Measurements from ENCODE around the gene ICAM4.
"Not testable (repeated sequence)": the region's sequence is repeated elsewhere in the genome, so short reads cannot be mapped to it uniquely, and the experiment has no call there.

ICAM4 gene

DNA sequence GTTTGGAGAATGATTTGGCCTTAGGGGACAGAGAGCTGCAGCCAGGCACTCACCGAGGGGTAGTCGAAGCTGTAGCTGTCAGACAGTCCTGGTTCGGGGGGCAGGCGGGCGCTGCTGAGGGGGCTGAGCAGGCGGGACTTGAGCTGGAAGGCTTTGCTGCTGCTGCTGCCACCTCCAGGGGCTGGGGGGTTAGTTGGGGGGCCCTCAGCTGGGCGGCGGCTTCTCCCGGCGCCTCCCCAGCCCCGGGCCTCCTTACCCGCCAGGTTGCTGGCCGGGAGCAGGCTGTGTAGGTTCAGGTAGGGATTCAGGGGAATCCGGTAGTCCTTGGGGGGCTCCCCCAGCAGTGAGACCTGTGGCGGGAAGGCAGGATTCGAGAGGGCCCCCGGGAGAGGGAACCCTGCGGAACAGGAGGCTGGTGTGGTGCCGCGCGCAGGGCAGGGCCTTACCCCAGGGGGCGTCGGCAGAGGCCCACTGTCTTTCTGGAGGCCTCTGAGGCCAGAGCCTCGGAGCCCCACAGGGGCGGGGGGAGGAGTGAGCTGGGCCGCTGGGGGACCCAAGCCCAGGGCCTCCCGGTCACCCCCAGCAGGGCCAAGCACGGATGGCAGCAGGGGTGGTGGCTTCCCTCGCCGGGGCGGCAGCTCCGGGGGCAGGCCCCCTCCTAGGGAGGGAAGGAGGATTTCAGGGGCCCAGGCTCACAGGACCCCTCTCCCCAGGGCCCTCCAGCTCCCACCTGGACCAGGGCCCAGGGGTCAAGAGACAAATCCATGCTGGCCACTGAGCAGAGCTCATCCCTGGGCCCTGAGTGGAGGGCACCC, 34.1 kb downstream of the ICAM4 start:
- DNase-seq: no peak

DNA sequence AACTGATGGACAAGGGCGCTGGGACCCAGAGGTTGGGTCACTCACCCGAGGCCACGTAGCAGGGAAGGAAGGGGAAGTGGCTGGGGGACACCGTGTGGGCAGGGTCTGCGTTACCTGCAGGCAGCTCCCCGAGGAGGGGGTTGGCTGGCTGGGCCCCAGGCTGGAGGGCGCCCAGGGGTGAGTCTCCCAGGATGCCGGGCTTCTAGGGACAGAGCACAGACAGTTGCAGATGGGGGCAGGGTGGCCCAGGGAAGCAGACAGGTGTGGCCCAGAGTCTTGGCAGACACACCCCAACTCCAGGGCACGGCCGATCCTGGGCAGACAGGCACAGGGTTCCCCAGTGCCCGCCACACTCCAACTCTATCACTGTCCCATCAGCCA, 34.7 kb downstream of the ICAM4 start:
- no peak for DNase-seq

DNA sequence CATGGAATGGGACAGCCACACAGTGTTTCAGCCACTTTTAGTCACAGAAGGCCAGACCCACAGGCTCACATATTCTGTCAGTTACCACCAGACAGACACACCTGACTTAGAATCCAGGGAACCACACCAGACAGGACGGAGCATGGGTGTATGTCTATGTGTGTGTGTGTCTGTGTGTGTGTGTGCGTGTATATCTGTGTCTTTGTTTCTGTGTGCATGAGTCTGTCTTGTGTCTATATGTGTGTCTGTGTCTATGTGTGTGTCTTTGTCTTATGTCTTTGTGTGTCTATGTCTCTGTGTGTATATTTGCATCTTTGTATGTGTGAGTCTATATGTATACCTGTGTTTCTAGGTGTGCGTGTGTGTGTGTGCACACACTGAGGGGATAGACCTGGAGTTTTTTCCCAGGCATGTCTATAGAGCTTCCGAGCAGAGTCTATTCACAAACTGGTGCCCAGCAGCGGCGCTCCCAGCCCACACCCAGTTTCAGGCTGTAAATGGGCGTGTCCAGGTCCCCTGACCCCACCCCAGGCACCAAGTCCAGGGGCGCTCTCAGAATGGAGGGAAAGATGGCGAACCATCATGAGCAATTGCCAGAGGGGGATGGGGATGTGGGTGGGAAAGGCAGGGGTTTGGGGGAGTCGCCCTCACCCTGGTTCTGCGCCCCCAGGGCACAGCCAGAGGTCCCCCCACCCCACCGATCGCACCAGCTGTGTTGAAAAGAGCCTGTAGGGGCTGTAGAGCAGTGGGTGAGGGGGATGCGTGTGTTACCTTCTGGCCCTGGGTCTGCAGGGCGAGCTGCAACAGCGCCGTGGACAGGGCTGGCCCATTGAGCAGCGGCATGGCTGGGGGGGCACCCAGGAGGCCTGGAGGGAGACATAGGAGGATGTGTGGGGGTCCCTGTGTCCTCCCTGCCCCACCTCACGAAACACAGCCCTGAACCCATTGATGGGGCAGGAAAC, 35.4 kb downstream of the ICAM4 start:
- no peak for DNase-seq

DNA sequence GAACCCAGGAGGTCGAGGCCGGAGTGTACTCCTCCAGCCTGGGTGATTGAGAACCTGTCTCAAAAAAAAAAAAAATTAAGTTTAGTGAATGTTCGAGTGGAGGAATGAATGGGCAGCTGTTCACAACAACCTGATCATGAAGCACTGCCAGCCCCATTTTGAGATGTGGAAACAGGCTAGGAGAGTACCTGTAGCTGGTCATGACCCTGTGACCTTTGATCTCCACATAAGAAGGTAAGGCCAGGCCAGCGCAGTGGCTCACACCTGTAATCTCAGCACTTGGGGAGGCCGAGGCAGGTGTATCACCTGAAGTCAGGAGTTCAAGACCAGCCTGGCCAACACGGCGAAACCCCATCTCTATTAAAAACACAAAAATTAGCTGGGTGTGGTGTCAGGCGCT, 39.0 kb downstream of the ICAM4 start:
- no peak for DNase-seq

DNA sequence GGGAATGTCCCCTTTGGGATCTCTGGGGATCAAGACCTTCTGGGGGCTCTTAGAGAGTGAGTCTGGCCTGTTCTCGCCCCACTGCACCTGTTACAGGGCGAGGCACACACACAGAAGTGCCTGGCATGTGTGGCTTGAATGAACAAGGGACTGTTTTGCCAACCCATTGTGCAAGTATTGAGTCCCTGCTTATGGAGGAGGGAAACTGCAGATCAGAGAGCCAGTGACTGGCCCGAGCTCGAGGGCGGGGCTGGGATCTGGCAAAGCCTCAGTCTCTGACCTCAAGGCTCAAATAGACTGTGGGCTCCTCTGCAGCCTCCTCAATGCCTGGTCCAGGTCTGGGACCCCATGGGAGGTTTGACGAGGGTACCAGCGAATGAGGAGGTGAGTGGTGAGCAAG, 41.0 kb downstream of the ICAM4 start:
- no peak for DNase-seq

DNA sequence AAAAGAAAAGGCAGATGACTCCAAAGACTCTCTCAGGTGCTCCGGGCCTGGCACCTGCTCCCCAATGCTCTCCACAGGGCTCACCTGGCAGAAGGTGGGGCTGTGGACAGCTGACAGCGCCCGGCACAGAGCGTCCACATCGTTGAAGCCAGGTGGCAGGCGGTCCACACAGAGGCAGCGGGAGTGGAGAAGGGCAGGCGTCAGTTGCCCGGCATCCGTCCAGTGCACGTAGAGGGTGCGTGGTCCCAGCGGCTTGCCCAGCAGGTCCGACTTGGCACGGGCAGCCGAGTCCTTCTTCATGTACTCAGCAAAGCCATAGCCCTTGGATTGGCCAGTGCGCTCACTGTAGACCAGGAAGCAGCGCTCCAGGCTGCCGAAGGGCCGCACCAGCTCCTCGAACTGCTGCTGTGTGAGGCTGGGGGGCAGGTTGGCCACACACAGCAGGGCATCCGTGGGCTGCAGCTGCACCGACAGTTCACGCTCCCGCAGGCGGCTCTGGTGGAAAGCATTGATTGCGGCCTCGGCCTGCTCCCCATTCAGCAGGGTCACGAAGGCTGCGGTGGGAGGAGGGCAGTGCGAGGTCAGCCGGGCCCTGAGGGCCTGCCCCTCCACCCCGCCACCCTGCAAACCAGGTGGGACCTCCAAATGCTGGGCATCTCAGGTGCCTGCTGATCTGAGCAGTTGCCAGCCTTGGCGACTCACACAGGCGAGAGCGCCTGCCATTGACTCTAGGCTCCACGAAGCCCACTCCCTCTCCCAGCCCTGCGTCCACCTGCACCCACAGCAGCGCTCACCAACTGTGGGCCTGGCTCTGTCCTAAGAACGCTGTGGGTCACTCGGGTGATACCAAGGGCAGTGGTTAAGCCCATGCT, 42.0 kb downstream of the ICAM4 start:
- DNase-seq: no peak

DNA sequence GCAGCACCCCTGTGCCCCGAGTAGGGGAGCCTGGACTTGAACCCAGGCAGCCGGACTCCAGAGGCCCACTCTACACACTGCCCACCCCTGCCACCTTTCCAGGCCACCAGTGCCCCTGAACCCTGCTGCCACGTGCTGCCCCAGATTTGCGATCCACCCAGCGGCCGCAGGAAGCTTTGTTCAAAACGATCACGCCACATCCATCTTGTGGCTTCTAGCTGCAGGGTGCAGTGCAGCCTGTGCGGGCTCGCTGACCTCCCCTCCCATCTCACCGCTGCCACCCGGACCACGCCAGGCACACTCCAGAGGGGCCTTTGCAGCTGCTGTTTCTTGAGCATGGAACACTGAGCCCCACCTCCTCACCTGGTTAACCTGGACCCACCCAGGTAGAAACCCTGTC, 42.8 kb downstream of the ICAM4 start:
- no peak for DNase-seq

DNA sequence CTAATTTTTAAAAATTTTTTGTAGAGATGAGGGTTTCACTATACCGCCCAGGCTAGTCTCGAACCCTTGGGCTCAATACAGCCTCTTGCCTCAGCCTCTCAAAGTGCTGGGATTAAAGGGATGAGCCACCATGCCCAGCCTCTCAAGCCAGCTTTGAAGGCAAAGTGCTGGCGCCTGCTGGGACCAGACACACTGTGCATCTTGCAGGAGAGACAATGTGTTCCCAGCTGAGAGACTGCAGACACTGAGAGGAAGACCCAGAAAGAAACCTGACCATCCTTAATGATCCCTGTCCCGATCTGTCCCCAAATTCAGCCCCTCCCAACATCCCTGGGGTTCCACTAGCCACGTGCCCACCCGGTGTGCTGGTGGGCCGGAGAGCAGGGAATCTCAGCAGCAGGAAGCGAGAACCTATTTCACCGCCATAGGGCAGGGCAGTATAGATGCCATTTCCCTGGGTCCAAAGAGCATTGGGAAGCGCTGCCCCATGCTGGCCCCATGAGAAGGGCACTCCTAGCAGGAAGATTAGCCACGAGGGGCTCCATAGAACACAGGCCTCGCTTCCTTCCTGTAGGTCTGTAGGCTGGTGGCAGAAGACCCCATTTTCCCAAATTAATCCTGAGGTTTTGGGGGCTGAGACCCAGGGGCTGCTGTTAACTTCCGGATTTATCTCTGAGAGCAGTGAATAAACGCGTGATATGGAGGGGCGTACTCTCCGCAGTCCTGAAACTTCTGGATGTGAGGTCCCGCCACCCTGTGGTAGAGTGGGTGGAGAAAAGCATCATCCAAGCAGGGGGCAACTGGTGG, 45.6 kb downstream of the ICAM4 start:
- DNase-seq: no peak

DNA sequence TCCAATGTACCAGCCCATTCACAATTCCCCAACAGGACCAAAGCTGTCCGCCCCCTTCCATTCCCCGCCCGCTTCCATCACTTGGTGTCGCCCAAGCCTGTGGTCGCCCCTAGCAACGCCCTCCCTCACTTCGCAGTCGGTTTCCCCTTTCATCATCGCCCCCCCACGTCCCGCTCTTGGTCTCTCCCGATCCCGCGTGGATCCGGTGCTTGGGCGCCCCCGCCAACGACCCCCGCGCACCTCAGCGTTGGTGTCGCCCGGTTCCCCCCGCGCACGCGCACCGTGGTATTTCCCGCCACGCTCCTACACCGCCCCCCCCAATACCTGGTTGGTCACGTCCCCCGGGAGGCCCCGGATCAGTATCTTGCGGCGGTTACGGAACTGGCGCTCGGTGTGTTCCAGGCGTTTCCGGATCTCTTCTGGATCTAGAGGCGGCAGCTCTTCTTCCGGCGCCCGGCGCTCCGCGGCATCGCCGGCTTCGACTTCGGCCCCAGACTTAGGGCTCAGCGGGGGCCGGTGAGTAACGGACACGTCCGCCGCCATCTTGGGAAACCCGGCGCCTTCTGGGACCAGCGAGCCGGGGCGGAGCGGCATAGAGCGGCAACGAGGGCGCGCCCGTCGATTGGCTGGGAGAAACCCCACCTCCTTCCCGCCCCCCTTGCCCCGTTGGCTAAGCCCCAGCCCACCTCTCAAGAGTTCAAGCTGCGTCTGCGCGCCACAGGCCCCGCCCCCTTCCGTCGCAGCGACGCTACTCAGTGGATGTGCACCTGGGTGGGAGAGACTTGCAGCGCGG, 46.4 kb downstream of the ICAM4 start, which contains the start of gene RAVER1:
RAVER1 (minus strand) TSS at position 565 of the 793 bp plus-strand sequence; CDS start at position 543, 22 bp downstream.
- peak; percentile 99 for DNase-seq

DNA sequence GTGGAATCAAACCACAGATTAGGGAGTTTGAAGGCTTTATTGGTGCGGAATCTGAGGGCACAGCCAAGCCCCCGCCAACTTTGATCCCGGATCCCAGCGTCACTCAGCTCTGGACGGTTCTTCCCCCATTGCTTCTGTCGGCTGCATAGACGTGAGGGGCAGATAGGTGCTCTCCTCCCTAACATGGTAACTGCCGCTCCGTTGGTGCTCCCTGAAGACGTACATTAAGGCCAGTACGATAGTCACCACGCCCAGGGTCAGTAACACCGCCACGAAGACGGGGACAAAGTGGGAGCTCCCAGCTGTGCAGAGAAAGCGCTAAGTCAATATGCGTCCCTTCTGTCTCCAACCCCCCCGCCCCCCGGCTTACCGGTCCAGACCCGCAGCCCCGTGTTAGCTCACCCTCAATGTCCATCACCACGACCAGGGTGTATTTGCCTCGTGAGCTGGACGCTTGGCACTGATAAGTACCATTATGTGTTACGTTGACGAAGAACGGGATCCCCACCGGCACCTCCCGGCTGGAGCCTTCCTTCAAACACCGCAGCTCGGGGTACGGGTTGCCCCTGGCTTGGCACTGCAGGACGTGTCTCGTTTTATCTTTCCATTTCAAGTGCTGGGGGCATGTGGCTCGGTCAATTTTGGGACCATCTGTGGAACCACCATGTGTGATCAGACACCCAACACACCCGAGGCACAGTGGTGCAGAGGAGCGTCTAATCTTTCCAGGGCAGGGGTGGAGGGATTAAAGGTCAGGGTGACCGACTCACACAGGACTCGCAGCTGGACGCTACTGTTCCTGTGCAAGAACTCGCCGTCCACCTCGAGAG, 47.2 kb downstream of the ICAM4 start:
- DNase-seq: peak; percentile 74

DNA sequence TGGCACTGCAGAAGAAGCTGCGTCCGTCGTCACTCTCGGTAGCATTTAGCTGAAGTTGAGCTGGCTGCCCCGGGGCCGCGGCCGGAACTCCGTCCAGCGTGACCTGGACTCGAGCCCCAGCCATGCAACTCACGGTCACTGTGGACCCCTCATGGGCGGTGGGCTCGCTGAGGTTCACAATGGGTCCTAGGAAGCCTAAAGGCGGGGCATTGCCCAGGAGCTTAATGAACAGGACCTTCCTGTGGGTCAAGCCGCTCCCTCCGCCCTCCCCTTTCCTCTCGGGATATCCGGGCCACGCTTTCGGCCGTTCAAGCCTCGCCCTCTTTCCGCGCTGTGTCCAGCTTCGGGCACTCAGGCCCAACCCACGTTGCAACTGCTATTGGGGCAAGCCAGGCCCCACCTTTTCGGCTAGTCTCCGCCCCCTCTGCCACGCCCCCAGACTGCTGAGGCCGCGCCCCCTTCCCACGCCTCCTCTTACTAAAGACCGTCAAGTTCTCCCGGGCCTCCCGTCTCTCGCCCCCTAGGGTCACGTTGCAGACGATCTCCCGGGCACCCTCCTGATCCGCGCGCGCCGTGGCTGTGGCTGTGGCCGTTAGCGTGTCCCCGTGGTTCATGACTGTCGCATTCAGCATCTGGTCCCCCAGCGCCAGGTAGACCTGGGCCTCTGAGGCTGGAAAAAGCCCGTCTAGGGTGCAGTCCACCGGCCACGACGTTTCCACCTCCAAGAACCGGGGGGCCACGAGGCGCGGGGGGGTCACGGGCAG, 48.0 kb downstream of the ICAM4 start:
- peak; percentile 89 for DNase-seq

DNA sequence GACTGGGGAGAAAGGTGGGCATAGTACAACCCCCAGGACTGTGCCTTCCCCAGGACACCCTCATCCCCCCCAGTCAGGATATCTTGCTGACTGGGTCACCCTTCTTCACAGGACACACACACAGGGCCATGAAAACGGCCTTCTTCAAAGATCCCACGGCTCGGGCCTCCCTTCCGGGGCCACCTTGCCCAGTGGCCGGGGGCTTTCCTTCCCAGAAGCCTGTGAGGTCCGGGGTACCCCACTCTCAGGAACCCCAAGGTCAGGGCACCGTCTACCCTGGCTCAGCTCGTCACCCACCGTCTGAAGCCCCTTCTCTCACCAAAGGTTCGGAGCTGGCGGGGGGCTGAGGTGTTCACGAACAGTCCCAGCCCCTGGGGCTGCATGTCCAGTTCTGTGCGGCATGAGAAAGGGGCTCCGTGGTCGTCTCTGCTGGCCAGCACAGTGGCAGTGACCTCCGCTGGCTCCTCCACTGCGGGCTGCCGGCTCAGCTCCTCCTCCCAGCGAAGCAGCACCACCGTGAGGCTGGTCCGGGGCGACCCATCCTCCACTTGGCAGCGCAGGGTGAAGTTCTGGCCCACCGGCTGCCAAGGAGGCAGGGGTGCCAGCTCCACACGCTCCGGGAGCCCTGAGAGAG, 48.7 kb downstream of the ICAM4 start:
- no peak for DNase-seq

DNA sequence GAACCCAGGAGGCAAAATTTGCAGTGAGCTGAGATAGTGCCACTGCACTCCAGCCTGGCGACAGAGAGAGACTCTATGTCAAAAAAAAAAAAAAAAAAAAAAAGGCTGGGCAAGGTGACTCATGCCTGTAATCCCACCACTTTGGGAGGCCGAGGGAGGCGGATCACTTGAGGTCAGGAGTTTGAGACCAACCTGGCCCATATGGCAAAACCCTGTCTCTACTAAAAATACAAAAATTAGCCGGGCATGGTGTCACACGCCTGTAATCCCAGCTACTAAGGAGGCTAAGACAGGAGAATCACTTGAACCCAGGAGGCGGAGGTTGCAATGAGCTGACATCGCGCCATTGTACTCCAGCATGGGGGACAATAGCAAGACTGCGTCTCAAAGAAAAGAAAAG, 50.0 kb downstream of the ICAM4 start:
- not testable (repeated sequence) for DNase-seq
